HG03575 (cell line): ENCODE measurements around the gene IRAK2.
"Not testable (repeated sequence)": the region's sequence is repeated elsewhere in the genome, so short reads cannot be mapped to it uniquely, and the experiment has no call there.

Experiments
- ATAC-seq: cut with Tn5 transposase; IDR thresholded peaks from one replicate; pipeline ENCODE4 v1.9.1; 2021; ENCODE audit not compliant: unreplicated experiment, insufficient number of reproducible peaks, low FRiP score; ENCODE audit errors: extremely low read depth

The IRAK2 gene

GRCh38 chr3:10244009-10244408, 79.3 kb downstream of the IRAK2 start:
- ATAC-seq: no peak

- no peak for ATAC-seq
These were observed 80.5 kb downstream of the IRAK2 start for GRCh38 chr3:10245081-10245712.

- ATAC-seq: no peak
These were observed 83.0 kb downstream of the IRAK2 start for GRCh38 chr3:10247679-10248183.

- peak; percentile 67 for ATAC-seq
These were observed 83.7 kb downstream of the IRAK2 start, which contains the start of gene TATDN2 for GRCh38 chr3:10248184-10248983. Gene TATDN2, plus strand, starts transcription at chr3:10248459. Its CDS starts 742 bp downstream, at chr3:10249201.

- no peak for ATAC-seq
These were observed 84.4 kb downstream of the IRAK2 start for GRCh38 chr3:10248984-10249748.

GRCh38 chr3:10249833-10250232, 85.1 kb downstream of the IRAK2 start:
- no peak for ATAC-seq

GRCh38 chr3:10251006-10251405, 86.3 kb downstream of the IRAK2 start:
- no peak for ATAC-seq

GRCh38 chr3:10253731-10254130, 89.0 kb downstream of the IRAK2 start:
- ATAC-seq: no peak

GRCh38 chr3:10255835-10256234, 91.1 kb downstream of the IRAK2 start:
- ATAC-seq: no peak

GRCh38 chr3:10259036-10259435, 94.3 kb downstream of the IRAK2 start:
- no peak for ATAC-seq

GRCh38 chr3:10259798-10260197, 95.1 kb downstream of the IRAK2 start:
- ATAC-seq: no peak

GRCh38 chr3:10260211-10260701, 95.5 kb downstream of the IRAK2 start:
- ATAC-seq: no peak

- no peak for ATAC-seq
These were observed 97.3 kb downstream of the IRAK2 start for GRCh38 chr3:10262027-10262426.

GRCh38 chr3:10263646-10264363, 99.1 kb downstream of the IRAK2 start:
- no peak for ATAC-seq

- no peak for ATAC-seq
These were observed 101.1 kb downstream of the IRAK2 start for GRCh38 chr3:10265833-10266232.

GRCh38 chr3:10266936-10267335, 102.2 kb downstream of the IRAK2 start:
- not testable (repeated sequence) for ATAC-seq

- no peak for ATAC-seq
These were observed 103.4 kb downstream of the IRAK2 start for GRCh38 chr3:10268116-10268515.

GRCh38 chr3:10268930-10269329, 104.2 kb downstream of the IRAK2 start:
- ATAC-seq: no peak

GRCh38 chr3:10269443-10269842, 104.7 kb downstream of the IRAK2 start:
- ATAC-seq: no peak
